GM12872 (cell line): Measurements from ENCODE around the gene COL4A3.

ENCODE experiments used
- TF ChIP-seq, protein P1 (sequence below): IDR thresholded peaks from 3 replicates; pipeline ENCODE4 v1.5.1; 2011; ENCODE audit warnings: low read depth, mild to moderate bottlenecking, low read length, moderate library complexity; ENCODE audit not compliant: insufficient read depth

Gene COL4A3

DNA sequence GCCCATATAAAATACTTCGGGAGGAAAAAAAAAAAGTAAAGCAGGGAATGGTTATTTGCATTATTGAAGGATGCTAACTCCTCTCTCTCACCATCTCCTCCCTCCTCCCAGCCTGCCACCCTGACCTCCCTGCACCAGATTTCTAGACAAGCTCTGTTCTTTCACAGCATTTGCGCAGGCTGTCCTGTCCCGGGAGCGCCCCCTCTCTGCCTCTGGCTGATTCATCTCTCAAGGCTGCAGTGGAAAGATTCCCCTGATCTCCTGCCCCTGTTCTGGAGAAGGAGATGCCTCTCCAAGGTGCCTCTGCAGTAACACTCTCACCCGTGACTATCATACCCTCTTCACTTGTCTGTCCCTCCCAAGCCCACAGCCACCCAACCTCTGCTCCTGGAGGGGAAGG, 38.9 kb upstream of the COL4A3 start:
- TF ChIP-seq, protein P1, sequence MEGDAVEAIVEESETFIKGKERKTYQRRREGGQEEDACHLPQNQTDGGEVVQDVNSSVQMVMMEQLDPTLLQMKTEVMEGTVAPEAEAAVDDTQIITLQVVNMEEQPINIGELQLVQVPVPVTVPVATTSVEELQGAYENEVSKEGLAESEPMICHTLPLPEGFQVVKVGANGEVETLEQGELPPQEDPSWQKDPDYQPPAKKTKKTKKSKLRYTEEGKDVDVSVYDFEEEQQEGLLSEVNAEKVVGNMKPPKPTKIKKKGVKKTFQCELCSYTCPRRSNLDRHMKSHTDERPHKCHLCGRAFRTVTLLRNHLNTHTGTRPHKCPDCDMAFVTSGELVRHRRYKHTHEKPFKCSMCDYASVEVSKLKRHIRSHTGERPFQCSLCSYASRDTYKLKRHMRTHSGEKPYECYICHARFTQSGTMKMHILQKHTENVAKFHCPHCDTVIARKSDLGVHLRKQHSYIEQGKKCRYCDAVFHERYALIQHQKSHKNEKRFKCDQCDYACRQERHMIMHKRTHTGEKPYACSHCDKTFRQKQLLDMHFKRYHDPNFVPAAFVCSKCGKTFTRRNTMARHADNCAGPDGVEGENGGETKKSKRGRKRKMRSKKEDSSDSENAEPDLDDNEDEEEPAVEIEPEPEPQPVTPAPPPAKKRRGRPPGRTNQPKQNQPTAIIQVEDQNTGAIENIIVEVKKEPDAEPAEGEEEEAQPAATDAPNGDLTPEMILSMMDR = 0 out of 3 replicates have a peak, but pooled peaks have one; percentile 17

DNA sequence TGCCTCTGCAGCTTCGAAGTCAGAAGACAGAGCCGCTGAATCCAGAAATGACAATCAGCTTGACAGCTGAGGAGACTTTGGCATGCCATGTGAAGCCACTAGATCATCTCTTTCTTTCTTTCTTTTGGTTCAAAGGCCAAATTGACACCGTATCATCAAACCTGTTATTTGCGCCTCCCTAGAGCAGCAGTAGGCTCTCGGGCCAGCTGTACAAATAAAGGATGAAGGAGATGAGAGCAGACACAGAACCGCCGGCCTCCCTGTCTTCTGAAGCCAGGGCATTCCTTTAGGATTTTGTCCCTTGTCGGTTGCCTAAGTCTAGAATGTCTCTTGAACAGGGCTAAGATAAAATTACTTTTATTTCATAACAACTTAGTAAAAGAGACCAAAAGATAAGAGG, 37.2 kb upstream of the COL4A3 start:
- TF ChIP-seq, protein P1 = no peak

DNA sequence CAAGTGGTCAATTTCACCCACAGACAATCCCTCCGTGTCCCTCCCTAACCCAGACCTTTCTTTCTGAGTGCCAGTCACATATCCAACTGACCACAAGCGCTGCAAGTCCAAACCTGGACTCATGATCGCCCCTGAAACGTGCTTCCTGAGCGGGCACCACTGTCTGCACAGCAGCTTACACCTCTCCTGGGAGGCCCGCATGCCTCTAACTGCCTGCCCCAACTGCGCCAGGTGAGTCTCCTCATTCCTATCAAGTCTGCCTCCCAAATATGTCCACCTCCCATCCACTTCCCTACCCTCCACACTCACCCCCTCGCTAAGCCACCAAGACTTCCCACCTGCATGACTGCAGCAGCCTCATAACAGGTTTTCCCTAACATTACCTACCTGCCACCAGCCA, 33.8 kb upstream of the COL4A3 start:
- TF ChIP-seq, protein P1 = 0 out of 3 replicates have a peak, but pooled peaks have one; percentile 3

DNA sequence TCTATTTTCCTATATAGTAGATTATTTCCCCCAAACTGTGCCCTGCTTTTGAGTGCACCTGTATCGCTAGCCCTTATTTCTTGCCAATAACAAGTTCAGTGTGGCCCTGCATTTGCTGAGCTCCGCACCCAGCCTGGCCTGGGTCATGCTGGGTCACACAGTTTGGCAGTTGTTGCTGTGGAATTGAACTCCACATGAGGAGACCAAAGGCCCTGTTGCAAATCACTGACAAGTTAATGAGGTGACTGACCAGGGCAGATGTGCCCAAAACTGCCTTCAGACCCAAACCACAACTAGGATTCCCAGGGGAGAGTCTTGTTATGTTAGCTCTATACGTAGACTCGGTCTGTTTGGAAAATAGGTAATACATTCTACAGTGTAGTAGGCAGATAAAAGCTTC, 31.4 kb upstream of the COL4A3 start:
- TF ChIP-seq, protein P1 = no peak

DNA sequence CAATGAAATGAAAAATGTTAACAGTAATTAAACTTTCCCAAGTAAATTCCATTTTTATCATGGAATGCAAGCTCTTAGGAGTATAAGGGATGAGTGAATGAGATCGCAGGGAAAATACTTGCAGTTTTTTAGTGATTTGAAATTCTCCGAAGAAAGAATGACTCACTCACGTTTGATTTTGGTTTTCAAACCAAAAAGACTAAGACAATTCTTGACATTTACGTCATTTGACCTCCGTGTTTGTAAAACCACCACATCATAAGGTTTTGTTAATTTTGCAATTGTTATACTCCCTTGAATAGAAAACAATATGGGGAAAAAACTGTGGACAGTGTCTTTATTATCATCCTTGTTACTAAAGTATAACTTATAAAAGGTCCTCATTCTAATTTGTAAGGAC, 29.8 kb upstream of the COL4A3 start:
- TF ChIP-seq, protein P1 = no peak

DNA sequence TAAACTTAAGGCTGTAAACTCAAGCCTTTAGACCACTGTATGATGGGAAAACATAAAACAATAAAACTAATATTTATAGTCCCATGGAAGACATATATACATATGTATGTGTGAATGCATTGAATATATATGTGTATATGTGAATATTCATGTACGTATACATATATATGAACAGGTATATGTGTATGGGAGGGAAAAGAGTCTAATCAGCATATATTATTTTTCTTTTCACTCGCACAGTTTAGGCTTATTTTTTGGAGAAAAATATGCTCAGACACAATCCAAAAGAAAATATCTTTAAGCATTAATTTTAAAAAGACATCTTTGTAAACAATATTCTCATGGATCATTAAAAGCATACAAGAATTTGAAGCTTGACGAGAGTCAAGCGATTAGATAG, 23.1 kb upstream of the COL4A3 start:
- TF ChIP-seq, protein P1 = no peak

DNA sequence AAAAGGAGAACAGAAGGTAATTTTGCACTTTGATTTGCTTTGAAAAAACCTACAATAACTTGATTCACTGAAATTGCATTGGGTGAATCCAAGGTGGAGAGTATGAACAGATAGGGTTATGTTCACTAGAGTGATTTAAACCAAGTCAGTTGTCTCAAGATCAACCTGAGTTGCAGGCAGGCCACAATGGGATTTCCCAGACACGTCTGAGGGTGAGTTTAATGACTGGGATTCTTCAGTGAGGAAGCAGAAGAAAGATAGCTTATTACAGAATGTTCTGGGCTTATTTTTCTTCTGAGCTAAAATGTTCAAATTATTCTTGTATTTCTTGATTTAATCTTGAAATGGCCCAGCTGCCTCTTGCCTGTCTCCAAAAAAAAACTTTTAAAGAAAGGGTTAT, 20.5 kb upstream of the COL4A3 start:
- TF ChIP-seq, protein P1 = no peak

DNA sequence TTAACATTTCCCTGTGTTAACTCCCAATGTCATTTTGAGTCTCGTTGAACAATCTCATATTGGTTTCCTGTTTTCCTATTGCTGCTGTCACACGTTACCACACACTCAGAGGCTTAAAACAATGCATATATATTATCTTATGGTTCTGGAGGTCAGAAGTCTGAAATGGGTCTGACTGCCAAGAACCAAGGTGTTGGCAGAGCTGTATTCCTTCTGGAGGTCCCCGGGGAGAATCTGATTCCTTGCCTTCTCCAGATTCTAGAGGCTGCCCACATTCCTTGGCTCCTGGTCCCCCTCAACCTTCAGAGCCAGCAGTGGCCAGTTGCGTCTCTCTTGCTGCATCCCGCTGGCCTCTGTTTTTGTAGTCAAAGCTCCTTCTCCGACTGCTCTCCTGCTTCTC, 18.0 kb upstream of the COL4A3 start:
- TF ChIP-seq, protein P1 = no peak
